Measurements from ENCODE around the gene USP6NL.

DNA sequence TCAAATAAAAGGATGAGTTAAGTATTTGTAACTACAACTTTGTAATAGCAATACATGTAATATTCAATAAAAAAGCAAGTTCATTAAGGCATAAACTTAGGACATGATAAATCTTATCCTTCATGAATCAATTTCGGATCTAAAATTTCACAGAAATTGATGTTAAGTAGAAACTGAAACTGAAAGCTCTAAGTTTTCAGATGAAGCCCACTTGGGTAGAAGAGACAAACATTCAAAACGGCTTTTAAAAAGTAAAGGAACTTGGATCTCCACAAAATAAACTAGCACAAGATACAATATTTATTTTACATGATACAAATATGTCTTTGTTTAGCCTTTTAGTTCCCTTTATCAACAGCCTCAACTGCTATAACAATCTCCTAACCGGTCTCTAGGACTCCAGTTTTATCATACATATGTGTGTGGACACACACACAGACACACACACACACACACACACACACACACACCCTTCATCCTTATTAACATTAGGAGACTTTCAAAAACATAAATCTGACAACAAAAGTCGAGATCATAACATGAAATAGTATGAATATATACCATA lies 83.7 kb downstream of the USP6NL start:
- TF ChIP-seq REXO4 (CRISPR knock-in tag; IDR thresholded peaks at IDR 0.05; ENCODE audit: borderline replicate concordance) (no peak), JUN (CRISPR knock-in tag; IDR thresholded peaks at IDR 0.05) (no peak), EP300 (IDR thresholded peaks at IDR 0.05; ENCODE audit: low read depth in 2 of 2, low read length in 2 of 2) (no peak), EP300 (CRISPR knock-in tag; IDR thresholded peaks at IDR 0.05; ENCODE audit: borderline replicate concordance) (no peak), POLR2AphosphoS2 (IDR thresholded peaks at IDR 0.05; ENCODE audit: low read depth, low read length) (no peak), ZNF12 (CRISPR knock-in tag; IDR thresholded peaks at IDR 0.05) (no peak), BRCA1 (CRISPR knock-in tag; IDR thresholded peaks at IDR 0.05) (no peak), KAT7 (CRISPR knock-in tag; IDR thresholded peaks at IDR 0.05; ENCODE audit: borderline replicate concordance) (no peak), POLR2A (IDR thresholded peaks at IDR 0.05; ENCODE audit: insufficient read depth in 1 of 2, low read depth in 2 of 2, low read length in 2 of 2) (no peak)
- TF ChIP-seq, protein P1, sequence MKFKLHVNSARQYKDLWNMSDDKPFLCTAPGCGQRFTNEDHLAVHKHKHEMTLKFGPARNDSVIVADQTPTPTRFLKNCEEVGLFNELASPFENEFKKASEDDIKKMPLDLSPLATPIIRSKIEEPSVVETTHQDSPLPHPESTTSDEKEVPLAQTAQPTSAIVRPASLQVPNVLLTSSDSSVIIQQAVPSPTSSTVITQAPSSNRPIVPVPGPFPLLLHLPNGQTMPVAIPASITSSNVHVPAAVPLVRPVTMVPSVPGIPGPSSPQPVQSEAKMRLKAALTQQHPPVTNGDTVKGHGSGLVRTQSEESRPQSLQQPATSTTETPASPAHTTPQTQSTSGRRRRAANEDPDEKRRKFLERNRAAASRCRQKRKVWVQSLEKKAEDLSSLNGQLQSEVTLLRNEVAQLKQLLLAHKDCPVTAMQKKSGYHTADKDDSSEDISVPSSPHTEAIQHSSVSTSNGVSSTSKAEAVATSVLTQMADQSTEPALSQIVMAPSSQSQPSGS (CRISPR knock-in tag; IDR thresholded peaks at IDR 0.05) = no peak

All from HepG2 (cell line).